H1 (cell line): ENCODE data around the gene TBC1D9B. TPM values are rescaled to one million over a fixed set of nuclear protein-coding genes. Genes with fewer than 3 reads are reported as not detected.

ENCODE experiments used
- BACH1 ChIP-seq: IDR thresholded peaks from 2 replicates; pipeline ENCODE4 v1.6.1; 2012; ENCODE audit warnings: low read length, improper control_type of control experiment
- E2F6 ChIP-seq: IDR thresholded peaks from 2 replicates; pipeline ENCODE4 v1.6.1; 2012; ENCODE audit warnings: inconsistent platforms
- SRF ChIP-seq: IDR thresholded peaks from 2 replicates; pipeline ENCODE4 v1.6.1; 2011; ENCODE audit warnings: mild to moderate bottlenecking, low read depth, low read length, moderate library complexity
- USF2 ChIP-seq: IDR thresholded peaks from 2 replicates; pipeline ENCODE4 v1.6.1; 2011; ENCODE audit warnings: low read length, improper control_type of control experiment
- polyA plus RNA-seq, 7 experiments: library from polyadenylated mRNA; depleted of rRNA in 3 of 7; stranded (reverse) in 5 of 7; unstranded in 2 of 7; fragments of >200 nt in 5 of 7; fragments of 200-250 nt in 2 of 7; gene quantifications; 1 replicate in 5 of 7; 2 replicates in 1 of 7; 4 replicates in 1 of 7; pipeline versions ENCODE4 v1.2.1 to v1.2.3, GENCODE V29; 2011 to 2013; ENCODE audit warnings: missing spikeins in 2 of 7, mixed read lengths in 2 of 7
- total RNA-seq: library from RNA; stranded (reverse); fragmentation: NEBNext Ultra II Directional; extraction: Animal tissue kit (Norgen Biotek cat#: 25700); gene quantifications from 2 replicates; pipeline ENCODE4 v1.2.1, GENCODE V29; 2021

TBC1D9B gene
- total and polyA plus RNA-seq, 2 of the 8 experiments (the other 6 are each of a cell fraction or from before 2014, with no cell fraction given) = 33.6 to 57.1 TPM

GRCh38 chr5:179817470-179817840 is 90.2 kb downstream of the TBC1D9B start (continued):
- TF ChIP-seq USF2 = no peak
- no peak for TF ChIP-seq BACH1
- TF ChIP-seq SRF = no peak
- TF ChIP-seq E2F6 = no peak
